ENCODE results near the gene TMEM14C.

TMEM14C gene

GRCh38 chr6:10759884-10760329 lies 37.0 kb downstream of the TMEM14C start:
- DNase-seq (ENCODE audit: low spot score): no peak

GRCh38 chr6:10763006-10763405 lies 40.1 kb downstream of the TMEM14C start:
- no peak for DNase-seq (ENCODE audit: low spot score)

DNA sequence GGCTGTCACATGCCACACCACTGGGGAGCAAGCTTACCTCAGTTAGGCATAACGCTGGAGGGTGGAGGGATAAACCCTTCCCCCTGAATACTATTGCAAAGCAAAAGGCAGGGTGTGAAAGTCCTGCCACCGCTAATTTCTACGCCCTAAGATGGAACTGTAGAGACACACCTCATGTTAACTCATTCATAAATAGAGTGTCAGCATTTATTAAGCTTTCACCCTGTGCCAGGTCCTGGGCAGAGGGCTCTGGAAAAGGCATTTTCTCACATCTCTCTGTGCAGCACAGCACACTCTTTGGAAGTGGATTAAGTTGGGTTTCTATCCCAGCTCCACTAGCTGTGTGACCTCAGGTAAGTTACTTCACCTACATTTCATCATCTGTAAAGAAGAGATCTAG lies 46.5 kb downstream of the TMEM14C start:
- DNase-seq (ENCODE audit: low spot score): no peak

GRCh38 chr6:10771371-10771894 lies 48.6 kb downstream of the TMEM14C start:
- no peak for DNase-seq (ENCODE audit: low spot score)

GRCh38 chr6:10778230-10778629 lies 55.4 kb downstream of the TMEM14C start:
- DNase-seq (ENCODE audit: low spot score): no peak

- DNase-seq (ENCODE audit: low spot score): no peak
These were observed 56.2 kb downstream of the TMEM14C start for GRCh38 chr6:10779076-10779475.

Small RNA genes lying within 50 kb of the gene (small RNA-seq; reads per million reads assigned to genes)
- gene RF00019 (0 reads per million in 2 experiments), gene RNA5SP203 (0 to 0.04 reads per million in 2 experiments)

Data from SK-N-DZ (cell line).